GM18858 (cell line): ENCODE measurements around the gene GAGE12F.
"Not testable (repeated sequence)": the region's sequence is repeated elsewhere in the genome, so short reads cannot be mapped to it uniquely, and the experiment has no call there.

Source experiments
- ATAC-seq: cut with Tn5 transposase; IDR thresholded peaks from one replicate; pipeline ENCODE4 v1.9.1; 2021; ENCODE audit not compliant: unreplicated experiment

GAGE12F gene, protein sequence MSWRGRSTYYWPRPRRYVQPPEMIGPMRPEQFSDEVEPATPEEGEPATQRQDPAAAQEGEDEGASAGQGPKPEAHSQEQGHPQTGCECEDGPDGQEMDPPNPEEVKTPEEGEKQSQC

DNA sequence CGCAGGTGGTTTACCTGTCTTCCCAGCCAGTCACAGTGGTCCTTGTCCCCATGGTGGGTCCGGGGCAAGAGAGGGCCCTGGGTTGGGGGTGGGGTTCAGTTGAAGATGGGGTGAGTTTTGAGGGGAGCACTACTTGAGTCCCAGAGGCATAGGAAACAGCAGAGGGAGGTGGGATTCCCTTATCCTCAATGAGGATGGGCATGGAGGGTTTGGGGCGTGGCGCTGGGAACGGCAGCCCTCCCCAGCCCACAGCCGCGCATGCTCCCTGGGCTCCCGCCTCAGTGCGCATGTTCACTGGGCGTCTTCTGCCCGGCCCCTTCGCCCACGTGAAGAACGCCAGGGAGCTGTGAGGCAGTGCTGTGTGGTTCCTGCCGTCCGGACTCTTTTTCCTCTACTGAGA, at the start of gene GAGE12F:
Gene GAGE12F, plus strand, starts transcription at position 301 of the 400 bp plus-strand sequence. CDS start 1,155 bp downstream, outside the sequence.
- ATAC-seq = not testable (repeated sequence)

DNA sequence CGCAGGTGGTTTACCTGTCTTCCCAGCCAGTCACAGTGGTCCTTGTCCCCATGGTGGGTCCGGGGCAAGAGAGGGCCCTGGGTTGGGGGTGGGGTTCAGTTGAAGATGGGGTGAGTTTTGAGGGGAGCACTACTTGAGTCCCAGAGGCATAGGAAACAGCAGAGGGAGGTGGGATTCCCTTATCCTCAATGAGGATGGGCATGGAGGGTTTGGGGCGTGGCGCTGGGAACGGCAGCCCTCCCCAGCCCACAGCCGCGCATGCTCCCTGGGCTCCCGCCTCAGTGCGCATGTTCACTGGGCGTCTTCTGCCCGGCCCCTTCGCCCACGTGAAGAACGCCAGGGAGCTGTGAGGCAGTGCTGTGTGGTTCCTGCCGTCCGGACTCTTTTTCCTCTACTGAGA, 28.8 kb upstream of the GAGE12F start, which contains the start of gene GAGE12C:
Gene GAGE12C, plus strand, starts transcription at position 301 of the 400 bp plus-strand sequence. CDS start 1,155 bp downstream, outside the sequence.
- ATAC-seq = not testable (repeated sequence)

GRCh38 chrX:49541433-49541832, 19.2 kb upstream of the GAGE12F start, which contains the start of gene GAGE12D:
TSS of gene GAGE12D (plus strand) at chrX:49541733. CDS start at chrX:49542888, 1,155 bp downstream.
- ATAC-seq = not testable (repeated sequence)

- ATAC-seq = not testable (repeated sequence)
Observed at GRCh38 chrX:49550989-49551388, 9.7 kb upstream of the GAGE12F start, which contains the start of gene GAGE12E. TSS of gene GAGE12E (plus strand) at chrX:49551289. CDS start at chrX:49552444, 1,155 bp downstream.

DNA sequence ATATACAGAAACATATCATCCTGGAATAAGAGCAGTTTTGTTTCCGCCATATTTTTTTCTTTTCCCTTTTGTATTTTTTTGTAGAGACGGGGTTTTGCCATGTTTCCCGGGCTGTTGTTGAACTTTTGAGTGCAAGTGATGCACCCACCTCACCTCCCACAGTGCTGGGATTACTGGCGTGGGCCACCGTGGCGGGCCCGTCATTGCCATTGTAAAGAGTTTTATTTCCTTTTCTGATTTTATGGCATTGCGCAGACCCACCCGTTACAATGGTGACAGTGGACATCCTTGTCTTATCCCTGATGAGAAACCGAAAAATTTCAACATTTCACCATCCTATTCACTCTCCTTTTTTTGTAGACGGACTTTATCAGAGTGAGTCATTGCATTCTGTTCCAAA, 8.1 kb downstream of the GAGE12F start:
- ATAC-seq = not testable (repeated sequence)

- not testable (repeated sequence) for ATAC-seq
Observed at GRCh38 chrX:49569152-49569551, 8.5 kb downstream of the GAGE12F start.

- not testable (repeated sequence) for ATAC-seq
Observed at GRCh38 chrX:49570100-49570499, 9.5 kb downstream of the GAGE12F start, which contains the start of gene GAGE12G. TSS of gene GAGE12G (plus strand) at chrX:49570400. CDS start at chrX:49571555, 1,155 bp downstream.

DNA sequence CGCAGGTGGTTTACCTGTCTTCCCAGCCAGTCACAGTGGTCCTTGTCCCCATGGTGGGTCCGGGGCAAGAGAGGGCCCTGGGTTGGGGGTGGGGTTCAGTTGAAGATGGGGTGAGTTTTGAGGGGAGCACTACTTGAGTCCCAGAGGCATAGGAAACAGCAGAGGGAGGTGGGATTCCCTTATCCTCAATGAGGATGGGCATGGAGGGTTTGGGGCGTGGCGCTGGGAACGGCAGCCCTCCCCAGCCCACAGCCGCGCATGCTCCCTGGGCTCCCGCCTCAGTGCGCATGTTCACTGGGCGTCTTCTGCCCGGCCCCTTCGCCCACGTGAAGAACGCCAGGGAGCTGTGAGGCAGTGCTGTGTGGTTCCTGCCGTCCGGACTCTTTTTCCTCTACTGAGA, 19.0 kb downstream of the GAGE12F start, which contains the start of gene GAGE12H:
Gene GAGE12H, plus strand, starts transcription at position 301 of the 400 bp plus-strand sequence. CDS start 1,155 bp downstream, outside the sequence.
- not testable (repeated sequence) for ATAC-seq

DNA sequence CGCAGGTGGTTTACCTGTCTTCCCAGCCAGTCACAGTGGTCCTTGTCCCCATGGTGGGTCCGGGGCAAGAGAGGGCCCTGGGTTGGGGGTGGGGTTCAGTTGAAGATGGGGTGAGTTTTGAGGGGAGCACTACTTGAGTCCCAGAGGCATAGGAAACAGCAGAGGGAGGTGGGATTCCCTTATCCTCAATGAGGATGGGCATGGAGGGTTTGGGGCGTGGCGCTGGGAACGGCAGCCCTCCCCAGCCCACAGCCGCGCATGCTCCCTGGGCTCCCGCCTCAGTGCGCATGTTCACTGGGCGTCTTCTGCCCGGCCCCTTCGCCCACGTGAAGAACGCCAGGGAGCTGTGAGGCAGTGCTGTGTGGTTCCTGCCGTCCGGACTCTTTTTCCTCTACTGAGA, 28.6 kb downstream of the GAGE12F start, which contains the start of gene GAGE2A:
Gene GAGE2A, plus strand, starts transcription at position 301 of the 400 bp plus-strand sequence. CDS start 1,155 bp downstream, outside the sequence.
- ATAC-seq = not testable (repeated sequence)

DNA sequence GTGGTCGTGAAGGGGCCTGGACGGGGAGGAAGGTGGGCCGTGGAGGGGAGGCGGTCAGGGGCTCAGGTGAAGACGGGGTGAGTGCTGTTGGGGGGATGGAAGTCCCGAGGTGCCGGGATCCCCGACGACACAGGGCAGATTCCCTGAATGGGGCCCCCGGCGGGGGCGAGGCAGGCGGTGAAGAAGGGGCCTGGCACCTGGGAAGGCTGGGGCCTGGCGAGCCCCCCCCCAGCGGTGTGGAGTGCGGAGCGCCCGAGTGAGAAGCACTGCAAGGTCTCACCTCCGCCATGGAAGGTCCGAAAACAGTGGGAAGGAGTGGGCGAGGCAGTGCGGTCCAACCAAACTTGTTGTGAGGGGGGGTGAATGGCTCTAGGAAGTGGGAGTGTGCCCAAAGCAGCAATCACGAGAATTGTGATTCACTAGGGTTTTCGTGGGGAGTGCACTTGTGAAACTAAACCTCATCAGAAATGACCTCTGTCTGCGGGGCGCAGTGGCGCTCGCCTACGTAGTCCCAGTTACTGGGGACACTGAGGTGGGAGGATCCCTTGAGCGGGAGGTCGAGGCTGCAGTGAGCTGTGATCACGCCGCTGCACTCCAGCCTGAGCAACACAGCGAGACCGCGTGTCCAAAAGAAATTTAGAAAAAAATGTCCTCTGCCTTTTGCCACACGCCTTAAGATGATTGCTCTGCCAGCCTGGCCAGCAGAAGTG, 29.3 kb downstream of the GAGE12F start:
- not testable (repeated sequence) for ATAC-seq

DNA sequence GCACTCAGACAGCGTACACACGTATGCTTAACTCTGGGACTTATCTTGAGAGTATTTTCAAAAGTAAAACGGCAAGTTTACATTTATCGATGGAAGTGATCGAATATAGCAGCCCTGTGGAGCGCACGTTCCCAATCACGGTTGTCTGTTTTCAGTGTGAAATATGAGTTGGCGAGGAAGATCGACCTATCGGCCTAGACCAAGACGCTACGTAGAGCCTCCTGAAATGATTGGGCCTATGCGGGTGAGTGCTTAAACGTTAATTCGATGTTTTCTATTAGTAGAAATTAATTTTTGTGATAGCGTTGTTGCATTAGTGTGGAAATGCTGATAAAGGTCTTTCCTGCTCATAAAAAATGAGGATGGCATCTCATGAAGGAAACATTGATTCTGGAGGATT, 29.8 kb downstream of the GAGE12F start:
- not testable (repeated sequence) for ATAC-seq

DNA sequence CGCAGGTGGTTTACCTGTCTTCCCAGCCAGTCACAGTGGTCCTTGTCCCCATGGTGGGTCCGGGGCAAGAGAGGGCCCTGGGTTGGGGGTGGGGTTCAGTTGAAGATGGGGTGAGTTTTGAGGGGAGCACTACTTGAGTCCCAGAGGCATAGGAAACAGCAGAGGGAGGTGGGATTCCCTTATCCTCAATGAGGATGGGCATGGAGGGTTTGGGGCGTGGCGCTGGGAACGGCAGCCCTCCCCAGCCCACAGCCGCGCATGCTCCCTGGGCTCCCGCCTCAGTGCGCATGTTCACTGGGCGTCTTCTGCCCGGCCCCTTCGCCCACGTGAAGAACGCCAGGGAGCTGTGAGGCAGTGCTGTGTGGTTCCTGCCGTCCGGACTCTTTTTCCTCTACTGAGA, 38.1 kb downstream of the GAGE12F start, which contains the start of gene GAGE1:
Gene GAGE1, plus strand, starts transcription at position 301 of the 400 bp plus-strand sequence. CDS start 1,155 bp downstream, outside the sequence.
- ATAC-seq = not testable (repeated sequence)

GRCh38 chrX:49610718-49611310, 50.2 kb downstream of the GAGE12F start:
- ATAC-seq = no peak
